GM23338 (cell line): ENCODE data around the gene CLEC4G. TPM values are rescaled to one million over a fixed set of nuclear protein-coding genes. Genes with fewer than 3 reads are reported as not detected.
A peak's percentile ranks its signal among the peaks of the same experiment; 100 is the strongest.

Experiments used
- ATAC-seq: fragments of 200-7000 bp; cut with Tn5 transposase; 3 replicates; pipeline ENCODE4 v1.9.1; 2020
- DNase-seq: peaks from one replicate; pipeline ENCODE4 v3.0.0-alpha.2; 2015; ENCODE audit warnings: low spot score
- H2AFZ ChIP-seq: fragments of 200-600 bp; sonication (generic); 2 replicates; pipeline ENCODE4 v1.8.0; 2016; ENCODE audit warnings: antibody characterized with exemption, mild to moderate bottlenecking, moderate library complexity
- H3F3A ChIP-seq: fragments of 200-600 bp; sonication (generic); replicated peaks from 2 replicates; pipeline ENCODE4 v1.8.0; 2017; ENCODE audit warnings: antibody characterized with exemption, mixed run types, low read depth
- H3K27ac ChIP-seq: fragments of 200-600 bp; sonication (generic); 2 replicates; pipeline ENCODE4 v1.6.1; 2016; ENCODE audit warnings: low read depth
- H3K27me3 ChIP-seq: fragments of 200-600 bp; sonication (generic); 2 replicates; pipeline ENCODE4 v1.8.0; 2016; ENCODE audit warnings: mild to moderate bottlenecking, mixed run types, moderate library complexity; ENCODE audit not compliant: insufficient read depth
- H3K36me3 ChIP-seq: fragments of 200-600 bp; sonication (generic); 2 replicates; pipeline ENCODE4 v1.8.0; 2016; ENCODE audit warnings: mild to moderate bottlenecking; ENCODE audit not compliant: insufficient read depth
- H3K4me1 ChIP-seq: fragments of 200-600 bp; sonication (generic); 2 replicates; pipeline ENCODE4 v1.8.0; 2016; ENCODE audit warnings: mild to moderate bottlenecking, moderate library complexity; ENCODE audit not compliant: insufficient read depth
- H3K4me2 ChIP-seq: fragments of 200-600 bp; sonication (generic); 2 replicates; pipeline ENCODE4 v1.7.1; 2017; ENCODE audit warnings: mixed run types
- H3K4me3 ChIP-seq: fragments of 200-600 bp; sonication (generic); 2 replicates; pipeline ENCODE4 v1.6.1; 2016; ENCODE audit warnings: mixed run types
- H3K79me2 ChIP-seq: fragments of 200-600 bp; sonication (generic); replicated peaks from 2 replicates; pipeline ENCODE4 v1.8.0; 2017; ENCODE audit warnings: mild to moderate bottlenecking; ENCODE audit not compliant: insufficient read depth
- H3K9me2 ChIP-seq: fragments of 200-600 bp; sonication (generic); 2 replicates; pipeline ENCODE4 v1.8.0; 2017; ENCODE audit not compliant: insufficient read depth
- H4K20me1 ChIP-seq: fragments of 200-600 bp; sonication (generic); replicated peaks from 2 replicates; pipeline ENCODE4 v1.8.0; 2017; ENCODE audit warnings: mild to moderate bottlenecking; ENCODE audit not compliant: insufficient read depth
- H3K27ac Mint-ChIP-seq: 2 replicates; pipeline ENCODE4 v1.8.0; 2020; ENCODE audit warnings: inconsistent platforms, mild to moderate bottlenecking, moderate library complexity, mixed read lengths
- H3K27me3 Mint-ChIP-seq: 3 replicates; pipeline ENCODE4 v1.8.0; 2022; ENCODE audit warnings: low read depth, mild to moderate bottlenecking, moderate library complexity, mixed read lengths, inconsistent platforms; ENCODE audit not compliant: insufficient read depth, poor library complexity
- H3K36me3 Mint-ChIP-seq: 3 replicates; pipeline ENCODE4 v1.8.0; 2021; ENCODE audit warnings: low read depth, mild to moderate bottlenecking, inconsistent platforms, moderate library complexity, mixed read lengths
- H3K4me1 Mint-ChIP-seq: 3 replicates; pipeline ENCODE4 v1.8.0; 2020; ENCODE audit warnings: mild to moderate bottlenecking, inconsistent platforms, mixed read lengths
- H3K4me3 Mint-ChIP-seq: 3 replicates; pipeline ENCODE4 v1.8.0; 2021; ENCODE audit warnings: moderate library complexity, mild to moderate bottlenecking, inconsistent platforms, mixed read lengths
- H3K9me3 Mint-ChIP-seq: 3 replicates; pipeline ENCODE4 v1.8.0; 2020; ENCODE audit warnings: moderate library complexity, mild to moderate bottlenecking, inconsistent platforms, mixed read lengths
- CREB1 ChIP-seq: fragments of 250-450 bp; sonication (Bioruptor Pico); IDR thresholded peaks from 2 replicates; pipeline ENCODE4 v1.5.0; 2020; ENCODE audit warnings: low read depth, mild to moderate bottlenecking, moderate library complexity
- CTCF ChIP-seq, 2 experiments: fragments of 200-600 bp in 1 of 2; sonication (generic) in 1 of 2; conservative IDR thresholded peaks; 2 replicates each; pipeline versions ENCODE4 v1.5.1 to v1.6.1; 2016 to 2017; ENCODE audit warnings: antibody characterized with exemption in 2 of 2, low read depth in 2 of 2, mild to moderate bottlenecking in 2 of 2, moderate library complexity in 1 of 2
- ETS1 ChIP-seq: IDR thresholded peaks from 2 replicates; pipeline ENCODE4 v1.6.1; 2016; ENCODE audit warnings: antibody characterized with exemption
- EZH2 ChIP-seq: fragments of 200-600 bp; sonication (generic); IDR thresholded peaks from one replicate; pipeline ENCODE4 v1.8.0; 2017; ENCODE audit warnings: antibody characterized with exemption, mild to moderate bottlenecking, low read depth; ENCODE audit not compliant: unreplicated experiment
- EZH2phosphoT487 ChIP-seq: fragments of 200-600 bp; sonication (generic); IDR thresholded peaks from one replicate; pipeline ENCODE4 v1.8.1; 2018; ENCODE audit warnings: antibody characterized with exemption; ENCODE audit not compliant: unreplicated experiment
- JUNB ChIP-seq: IDR thresholded peaks from one replicate; pipeline ENCODE4 v1.6.1; 2016; ENCODE audit warnings: antibody characterized with exemption; ENCODE audit not compliant: unreplicated experiment
- NANOG ChIP-seq: IDR thresholded peaks from 2 replicates; pipeline ENCODE4 v1.6.1; 2016; ENCODE audit warnings: antibody characterized with exemption, borderline replicate concordance
- POLR2AphosphoS5 ChIP-seq: IDR thresholded peaks from 2 replicates; pipeline ENCODE4 v1.6.1; 2016; ENCODE audit warnings: antibody characterized with exemption, low read depth
- REST ChIP-seq: IDR thresholded peaks from one replicate; pipeline ENCODE4 v1.6.1; 2018; ENCODE audit warnings: antibody characterized with exemption; ENCODE audit not compliant: unreplicated experiment
- STAT1 ChIP-seq: IDR thresholded peaks from one replicate; pipeline ENCODE4 v1.6.1; 2016; ENCODE audit warnings: antibody characterized with exemption; ENCODE audit not compliant: unreplicated experiment
- ZNF114 ChIP-seq: fragments of 250-450 bp; sonication (Bioruptor Pico); IDR thresholded peaks from 2 replicates; pipeline ENCODE4 v1.5.0; 2020; ENCODE audit warnings: mild to moderate bottlenecking, moderate library complexity
- ZNF331 ChIP-seq: fragments of 250-450 bp; sonication (Bioruptor Pico); IDR thresholded peaks from 2 replicates; pipeline ENCODE4 v1.5.0; 2020; ENCODE audit warnings: low read depth, mild to moderate bottlenecking, moderate library complexity
- ZNF462 ChIP-seq: fragments of 250-450 bp; sonication (Bioruptor Pico); IDR thresholded peaks from 2 replicates; pipeline ENCODE4 v1.5.0; 2020; ENCODE audit warnings: mild to moderate bottlenecking, moderate library complexity
- polyA plus RNA-seq: library from polyadenylated mRNA; unstranded; fragments of >200 nt; fragmentation: Nextera tagmentation; extraction: Ambion mirVana; gene quantifications from 2 replicates; pipeline ENCODE4 v1.2.1, GENCODE V29; 2016
- total RNA-seq: library from RNA; depleted of rRNA; stranded (reverse); fragments of >200 nt; shearing (Covaris generic); gene quantifications from 2 replicates; pipeline ENCODE4 v1.2.3, GENCODE V29; 2014

Gene CLEC4G
- total and polyA plus RNA-seq, 2 experiments from 2014 or later, result 0.52 to 0.65 TPM

GRCh38 chr19:7699417-7700401 lies 32.2 kb downstream of the CLEC4G start:
- H3K79me2 ChIP-seq, result no peaks in the 10 kb centered on the region
- TF ChIP-seq ZNF462 (CRISPR knock-in tag) (no peak), CREB1 (CRISPR knock-in tag) (no peak), JUNB (no peak), ETS1 (no peak), EZH2phosphoT487 (no peak), REST (no peak), EZH2 (no peak), CTCF (conservative IDR thresholded peaks at IDR 0.05; ENCODE audit: low read depth in 2 of 2) (no peak), ZNF114 (no peak), POLR2AphosphoS5 (no peak), ZNF331 (CRISPR knock-in tag) (no peak), STAT1 (no peak), NANOG (no peak)
- no peaks in the 10 kb centered on the region for H3K9me2 ChIP-seq
- H3F3A ChIP-seq, result no peaks in the 10 kb centered on the region
- no peak overlapping the region for H3K27ac ChIP-seq
- Mint-ChIP-seq H3K27ac (no peak overlapping the region), H3K4me3 (no peak overlapping the region), H3K36me3 (no peaks in the 10 kb centered on the region; the same call in 2 of the 3 replicates), H3K27me3 (peaks cover 7% of the 10 kb centered on the region), H3K4me1 (peaks cover 26% of the 10 kb centered on the region), H3K9me3 (no peaks in the 10 kb centered on the region; the same call in 2 of the 3 replicates)
- H4K20me1 ChIP-seq, result no peaks in the 10 kb centered on the region
- H3K27me3 ChIP-seq, result no peaks in the 10 kb centered on the region
- no peak overlapping the region for H3K4me3 ChIP-seq
- peak overlapping the region; percentile 84; the same call in 1 of the 2 replicates for H2AFZ ChIP-seq
- H3K4me1 ChIP-seq, result 0 out of 2 replicates have a peak, but pooled peaks cover 4% of the 10 kb centered on the region
- ATAC-seq, result no peak
- no peak overlapping the region for H3K4me2 ChIP-seq
- DNase-seq, result no peak
- H3K36me3 ChIP-seq, result no peaks in the 10 kb centered on the region
